A549 treated with Mapracorat at 1 μM for 4 hours (cell line): Measurements from ENCODE around the gene EPB41L2. TPM values are rescaled to one million over a fixed set of nuclear protein-coding genes. Genes with fewer than 3 reads are reported as not detected.

Source experiments
- total RNA-seq: library from RNA; stranded (reverse); fragments of 200-300 nt; extraction: Qiagen RNA extraction; gene quantifications from 5 replicates; pipeline ENCODE4 v1.2.3, GENCODE V29; 2022

EPB41L2 gene
- total RNA-seq = 32.8 to 41.3 TPM (median 36.3 TPM) in 5 replicates

GRCh38 chr6:131063028-131063763, at the start of gene EPB41L2:
Gene EPB41L2 (minus strand): TSS chr6:131063245. CDS start chr6:130956485, 106,760 bp downstream.

GRCh38 chr6:130827247-130828149, 235.5 kb downstream of the EPB41L2 start, which contains the start of gene SMLR1:
Gene SMLR1 (plus strand): TSS chr6:130827406. CDS start chr6:130827414, 8 bp downstream.

Other genes with a start within 250 kb of the EPB41L2 start
- not detected in 5 replicates for gene SMLR1, start 235.8 kb downstream of the EPB41L2 start, total RNA-seq
- gene AKAP7, start 72.2 kb upstream of the EPB41L2 start, total RNA-seq = 2.5 to 2.9 TPM (median 2.9 TPM) in 5 replicates